ENCODE results near the gene LCOR.

DNA sequence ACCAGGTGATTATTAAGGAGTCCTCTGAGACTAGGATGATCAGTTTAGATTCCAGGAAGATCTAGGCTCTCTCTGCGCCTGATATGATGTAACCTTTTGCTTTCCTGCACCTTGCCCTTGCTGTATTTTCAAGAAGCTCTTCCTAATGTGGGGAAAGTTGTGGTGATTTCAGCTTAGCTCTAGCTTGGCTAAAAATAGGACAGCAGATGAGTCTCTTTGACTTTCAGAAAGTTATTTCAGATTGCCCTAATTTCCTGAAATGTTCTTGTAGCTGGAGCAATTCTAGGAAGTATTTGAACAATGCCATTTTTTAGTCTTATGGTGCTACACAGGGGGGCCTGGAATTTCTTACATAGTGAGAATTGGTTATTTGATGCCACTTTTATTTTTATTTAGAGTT lies 3.8 kb downstream of the LCOR start:
- TF ChIP-seq EZH2 (IDR thresholded peaks at IDR 0.05; ENCODE audit: insufficient read depth, poor library complexity, severe bottlenecking): no peak
- TF ChIP-seq EZH2phosphoT487 (IDR thresholded peaks at IDR 0.05; ENCODE audit: insufficient read depth, low read depth): no peak

Data from GM23248 (cell line).